Measurements from ENCODE around the gene RHBDF1. TPM values are rescaled to one million over a fixed set of nuclear protein-coding genes. Genes with fewer than 3 reads are reported as not detected.
A peak's percentile ranks its signal among the peaks of the same experiment; 100 is the strongest.

RHBDF1 gene
- total and polyA plus RNA-seq, 2 experiments from 2014 or later, result 41.5 to 73.6 TPM

- peaks cover 50% of the 10 kb centered on the region for H4K20me1 ChIP-seq (ENCODE audit: insufficient read depth, poor library complexity, severe bottlenecking)
Observed at GRCh38 chr16:66309-67182, 5.9 kb downstream of the RHBDF1 start.

GRCh38 chr16:65745-66144 lies 6.7 kb downstream of the RHBDF1 start:
- TF ChIP-seq EZH2 (IDR thresholded peaks at IDR 0.05; ENCODE audit: borderline replicate concordance) (no peak), CTCF (IDR thresholded peaks at IDR 0.05; ENCODE audit: poor library complexity) (peak; percentile 95)
- peak overlapping the region; percentile 52 for H3K4me2 ChIP-seq
- H3K27me3 ChIP-seq, result no peaks in the 10 kb centered on the region
- peaks cover 45% of the 10 kb centered on the region for H4K20me1 ChIP-seq (ENCODE audit: insufficient read depth, poor library complexity, severe bottlenecking)
- H3K4me1 ChIP-seq (ENCODE audit: insufficient read depth), result peaks cover 20% of the 10 kb centered on the region
- WGBS (ENCODE audit: low lambda C conversion rate, missing lambda C conversion rate), result 35% methylated on average over 13 of the region's 17 CpGs
- no peaks in the 10 kb centered on the region for H3K36me3 ChIP-seq (replicated peaks; ENCODE audit: insufficient read depth, low read depth)
- H3K9me3 ChIP-seq (ENCODE audit: low read depth), result no peaks in the 10 kb centered on the region
- peak; percentile 88 for DNase-seq (ENCODE audit: low spot score)
- H2AFZ ChIP-seq, result no peak overlapping the region
- H3K79me2 ChIP-seq, result peaks cover 49% of the 10 kb centered on the region
- H3K4me3 ChIP-seq, result no peak overlapping the region
- no peaks in the 10 kb centered on the region for H3K9me2 ChIP-seq (replicated peaks; ENCODE audit: insufficient read depth)
- H3K27ac ChIP-seq, result no peak overlapping the region

More at GRCh38 chr16:66309-67182, 5.9 kb downstream of the RHBDF1 start:
- H2AFZ ChIP-seq, result no peak overlapping the region
- peaks cover 54% of the 10 kb centered on the region for H3K79me2 ChIP-seq
- no peak for DNase-seq (ENCODE audit: low spot score)
- H3K9me2 ChIP-seq (replicated peaks; ENCODE audit: insufficient read depth), result no peaks in the 10 kb centered on the region
- 91% methylated on average over 13 of the region's 13 CpGs for WGBS (ENCODE audit: low lambda C conversion rate, missing lambda C conversion rate)
- no peaks in the 10 kb centered on the region for H3K27me3 ChIP-seq
- peaks cover 26% of the 10 kb centered on the region for H3K4me1 ChIP-seq (ENCODE audit: insufficient read depth)
- no peaks in the 10 kb centered on the region for H3K36me3 ChIP-seq (replicated peaks; ENCODE audit: insufficient read depth, low read depth)
- H3K4me2 ChIP-seq, result peak overlapping the region; percentile 52
- H3K27ac ChIP-seq, result no peak overlapping the region
- no peak overlapping the region for H3K4me3 ChIP-seq
- no peaks in the 10 kb centered on the region for H3K9me3 ChIP-seq (ENCODE audit: low read depth)
- no peak for TF ChIP-seq CTCF (IDR thresholded peaks at IDR 0.05; ENCODE audit: poor library complexity)
- no peak for TF ChIP-seq EZH2 (IDR thresholded peaks at IDR 0.05; ENCODE audit: borderline replicate concordance)
- TF ChIP-seq EZH2phosphoT487 (IDR thresholded peaks at IDR 0.05; ENCODE audit: low read depth, severe bottlenecking, unreplicated experiment), result no peak

- peaks cover 37% of the 10 kb centered on the region for H4K20me1 ChIP-seq (ENCODE audit: insufficient read depth, poor library complexity, severe bottlenecking)
- H3K4me2 ChIP-seq, result no peak overlapping the region
- no peak overlapping the region for H3K27ac ChIP-seq
- DNase-seq (ENCODE audit: low spot score), result no peak
- no peak for TF ChIP-seq CTCF (IDR thresholded peaks at IDR 0.05; ENCODE audit: poor library complexity)
- no peak for TF ChIP-seq EZH2 (IDR thresholded peaks at IDR 0.05; ENCODE audit: borderline replicate concordance)
- no peak for TF ChIP-seq EZH2phosphoT487 (IDR thresholded peaks at IDR 0.05; ENCODE audit: low read depth, severe bottlenecking, unreplicated experiment)
- peaks cover 40% of the 10 kb centered on the region for H3K79me2 ChIP-seq
- H3K27me3 ChIP-seq, result no peaks in the 10 kb centered on the region
- H3K4me1 ChIP-seq (ENCODE audit: insufficient read depth), result peaks cover 17% of the 10 kb centered on the region
- no peaks in the 10 kb centered on the region for H3K9me2 ChIP-seq (replicated peaks; ENCODE audit: insufficient read depth)
- H3K9me3 ChIP-seq (ENCODE audit: low read depth), result no peaks in the 10 kb centered on the region
- no peaks in the 10 kb centered on the region for H3K36me3 ChIP-seq (replicated peaks; ENCODE audit: insufficient read depth, low read depth)
- H2AFZ ChIP-seq, result no peak overlapping the region
- WGBS (ENCODE audit: low lambda C conversion rate, missing lambda C conversion rate), result 85% methylated on average over 9 of the region's 9 CpGs
- H3K4me3 ChIP-seq, result no peak overlapping the region
Observed at GRCh38 chr16:64914-65255, 7.5 kb downstream of the RHBDF1 start.

Data from hepatocyte (in vitro differentiated cells).